UCSD-AML1 (cell line): ENCODE results near the gene TAGLN2.
"Not testable (repeated sequence)": the region's sequence is repeated elsewhere in the genome, so short reads cannot be mapped to it uniquely, and the experiment has no call there.

Experiments used
- DNase-seq: peaks from one replicate; lab custom pipeline; 2025; ENCODE audit not compliant: unreplicated experiment; lab: John Stamatoyannopoulos, UW

TAGLN2 gene

GRCh38 chr1:159922511-159923202 lies 2.6 kb downstream of the TAGLN2 start:
- no peak for DNase-seq

- DNase-seq: peak; percentile 72
Observed at GRCh38 chr1:159921700-159922504, 3.4 kb downstream of the TAGLN2 start.

- no peak for DNase-seq
Observed at GRCh38 chr1:159921251-159921650, 4.1 kb downstream of the TAGLN2 start.

- DNase-seq: no peak
Observed at GRCh38 chr1:159920651-159921050, 4.7 kb downstream of the TAGLN2 start.

GRCh38 chr1:159920202-159920601 lies 5.1 kb downstream of the TAGLN2 start:
- no peak for DNase-seq

- no peak for DNase-seq
Observed at GRCh38 chr1:159919236-159919865, 6.0 kb downstream of the TAGLN2 start.

- DNase-seq: no peak
Observed at GRCh38 chr1:159918352-159919200, 6.7 kb downstream of the TAGLN2 start.

- peak; percentile 69 for DNase-seq
Observed at GRCh38 chr1:159917533-159918351, 7.6 kb downstream of the TAGLN2 start.

- DNase-seq: no peak
Observed at GRCh38 chr1:159916242-159917051, 8.9 kb downstream of the TAGLN2 start.

GRCh38 chr1:159915571-159916241 lies 9.6 kb downstream of the TAGLN2 start:
- no peak for DNase-seq

- no peak for DNase-seq
Observed at GRCh38 chr1:159914252-159915018, 10.9 kb downstream of the TAGLN2 start.

- no peak for DNase-seq
Observed at GRCh38 chr1:159913451-159914192, 11.7 kb downstream of the TAGLN2 start.

GRCh38 chr1:159911326-159912070 lies 13.8 kb downstream of the TAGLN2 start:
- DNase-seq: peak; percentile 59

- DNase-seq: no peak
Observed at GRCh38 chr1:159908031-159908940, 17.0 kb downstream of the TAGLN2 start.

GRCh38 chr1:159906960-159907359 lies 18.3 kb downstream of the TAGLN2 start:
- no peak for DNase-seq

GRCh38 chr1:159904036-159904435 lies 21.3 kb downstream of the TAGLN2 start:
- not testable (repeated sequence) for DNase-seq
